HG03139 (cell line): ENCODE results near the gene PRSS50.

Experiments used
- ATAC-seq: cut with Tn5 transposase; IDR thresholded peaks from one replicate; pipeline ENCODE4 v1.9.1; 2021; ENCODE audit not compliant: unreplicated experiment

The PRSS50 gene

DNA sequence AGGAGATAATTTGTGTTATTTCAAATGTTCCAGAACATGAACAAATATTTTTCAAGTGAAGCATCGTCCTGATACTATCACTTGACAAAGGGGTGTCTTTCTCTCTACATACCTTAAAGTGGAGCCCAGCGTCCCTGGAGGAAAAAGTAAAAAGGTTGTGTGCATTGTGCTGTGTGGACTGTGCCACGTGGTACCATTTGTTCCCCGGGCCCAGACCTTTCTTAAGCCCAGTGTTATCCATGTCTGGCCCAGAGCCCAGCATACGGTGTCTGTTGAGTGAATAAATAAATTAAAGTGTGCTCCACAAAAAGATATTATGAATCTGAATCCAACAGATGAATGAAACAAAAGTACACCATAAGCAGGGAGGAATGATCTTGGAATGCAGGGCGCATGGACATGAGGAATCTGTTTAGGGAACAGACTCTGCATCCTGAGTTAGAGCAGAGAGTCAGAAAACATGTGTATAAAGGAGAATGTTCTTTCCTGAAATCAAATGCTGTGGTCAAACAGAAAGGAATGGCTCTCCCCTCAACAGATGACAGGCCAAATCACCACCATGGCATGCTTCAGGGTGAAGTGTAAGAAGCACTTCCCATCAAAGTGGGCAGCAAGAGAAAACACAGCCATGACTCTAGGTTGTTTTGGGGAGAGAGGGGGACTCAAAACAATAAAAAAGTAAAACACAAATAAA is 8.1 kb upstream of the PRSS50 start:
- ATAC-seq, result no peak

DNA sequence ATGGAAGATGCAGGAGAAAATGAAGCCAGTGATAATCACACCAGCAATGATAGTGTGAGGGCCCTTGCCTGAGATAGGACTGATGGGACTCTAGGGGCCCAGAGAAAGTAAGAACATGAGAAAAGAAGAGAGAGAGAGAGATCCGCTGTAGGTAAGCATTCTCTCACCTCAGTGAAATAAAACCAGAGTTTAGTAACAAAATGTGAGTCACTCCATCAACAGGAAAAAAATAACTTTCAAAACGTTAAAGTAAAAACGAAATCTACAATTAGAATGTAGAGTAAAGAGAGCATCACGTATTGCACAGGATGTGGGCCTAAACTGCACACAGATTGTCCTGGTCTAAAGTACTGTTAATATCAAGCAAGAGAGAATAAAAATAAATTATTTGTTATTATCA is 6.8 kb upstream of the PRSS50 start:
- no peak for ATAC-seq

DNA sequence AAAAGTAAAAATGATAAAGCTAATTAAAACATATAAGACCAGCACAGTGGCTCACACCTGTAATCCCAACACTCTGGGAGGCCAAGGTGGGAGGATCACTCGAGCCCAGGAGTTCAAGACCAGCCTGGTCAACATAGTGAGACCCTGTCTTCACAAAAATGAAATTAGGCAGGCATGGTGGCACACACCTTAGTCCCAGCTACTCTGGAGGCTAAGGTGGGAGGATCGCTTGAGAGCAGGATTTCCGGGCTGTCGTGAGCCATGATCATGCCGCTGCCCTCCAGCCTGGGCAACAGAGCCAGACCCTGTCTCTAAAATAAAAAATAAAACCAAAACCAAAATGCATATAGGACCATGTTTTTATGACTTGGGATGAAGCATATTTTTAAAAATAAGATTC is 4.8 kb upstream of the PRSS50 start:
- no peak for ATAC-seq

DNA sequence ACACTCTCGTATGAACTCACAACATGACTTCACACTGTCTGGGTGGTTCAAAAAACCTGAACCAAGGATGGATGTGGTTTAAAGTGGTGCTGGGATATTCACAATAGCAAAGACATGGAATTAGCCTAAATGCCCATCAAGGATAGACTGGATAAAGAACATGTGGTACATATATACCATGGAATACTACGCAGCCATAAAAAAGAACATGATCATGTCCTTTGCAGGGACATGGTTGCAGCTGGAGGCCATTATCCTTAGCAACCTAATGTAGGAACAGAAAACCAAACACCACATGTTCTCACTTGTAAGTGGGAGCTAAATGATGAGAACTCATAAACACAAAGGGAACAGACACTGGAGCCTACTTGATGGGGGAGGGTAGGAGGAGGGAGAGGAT is 3.3 kb upstream of the PRSS50 start:
- ATAC-seq, result no peak

DNA sequence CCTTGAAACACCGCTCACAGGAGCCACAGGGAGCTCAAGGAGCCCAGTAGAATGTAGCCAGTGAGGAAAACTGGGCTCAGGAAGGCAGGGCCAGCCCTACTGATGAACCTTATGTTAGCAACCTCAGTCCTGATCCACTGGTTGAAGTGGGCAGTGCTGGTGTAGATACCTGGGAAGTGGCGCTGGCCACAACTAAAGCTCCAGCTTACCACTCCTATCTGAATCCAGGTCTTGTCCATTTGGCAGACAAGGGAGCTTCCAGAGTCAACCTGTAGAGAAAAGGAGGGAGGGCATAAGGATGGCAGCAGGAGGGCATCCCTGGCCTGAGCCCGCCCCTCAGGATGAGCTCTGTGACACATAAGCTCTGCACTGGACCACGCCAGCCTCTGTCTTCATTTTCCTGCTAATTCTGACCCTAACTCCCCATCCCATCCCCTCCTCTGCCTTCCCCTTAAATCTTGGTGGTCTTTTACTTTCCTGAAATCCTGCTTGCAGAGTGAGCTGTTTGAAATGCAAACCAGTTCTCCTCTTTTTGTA is 2.1 kb upstream of the PRSS50 start:
- ATAC-seq, result no peak

DNA sequence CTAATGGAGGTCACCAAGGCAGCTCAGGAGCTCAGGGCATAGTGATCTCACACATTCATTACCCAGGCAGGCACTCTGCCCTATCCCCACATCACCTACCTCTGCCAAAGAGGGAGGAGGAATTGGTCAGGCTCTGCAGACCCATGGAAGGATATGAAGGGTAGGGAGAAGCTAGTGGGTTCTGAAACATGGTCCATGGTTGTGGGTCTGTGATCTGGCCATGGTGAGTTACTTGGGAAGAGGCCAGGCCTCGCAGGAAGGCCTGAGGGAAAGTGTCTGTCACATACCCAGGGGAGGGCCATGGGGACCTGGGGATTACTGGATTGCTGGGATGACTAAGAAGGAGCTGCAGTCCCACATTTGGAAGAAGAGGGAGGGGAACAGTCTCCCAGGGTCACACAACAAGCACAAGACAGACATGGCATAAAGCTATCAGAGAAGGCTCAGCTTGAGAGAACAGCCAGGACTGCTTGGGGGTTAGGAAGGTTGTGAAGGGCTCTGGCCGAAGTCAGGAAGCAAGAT is 1.4 kb upstream of the PRSS50 start:
- ATAC-seq, result no peak

DNA sequence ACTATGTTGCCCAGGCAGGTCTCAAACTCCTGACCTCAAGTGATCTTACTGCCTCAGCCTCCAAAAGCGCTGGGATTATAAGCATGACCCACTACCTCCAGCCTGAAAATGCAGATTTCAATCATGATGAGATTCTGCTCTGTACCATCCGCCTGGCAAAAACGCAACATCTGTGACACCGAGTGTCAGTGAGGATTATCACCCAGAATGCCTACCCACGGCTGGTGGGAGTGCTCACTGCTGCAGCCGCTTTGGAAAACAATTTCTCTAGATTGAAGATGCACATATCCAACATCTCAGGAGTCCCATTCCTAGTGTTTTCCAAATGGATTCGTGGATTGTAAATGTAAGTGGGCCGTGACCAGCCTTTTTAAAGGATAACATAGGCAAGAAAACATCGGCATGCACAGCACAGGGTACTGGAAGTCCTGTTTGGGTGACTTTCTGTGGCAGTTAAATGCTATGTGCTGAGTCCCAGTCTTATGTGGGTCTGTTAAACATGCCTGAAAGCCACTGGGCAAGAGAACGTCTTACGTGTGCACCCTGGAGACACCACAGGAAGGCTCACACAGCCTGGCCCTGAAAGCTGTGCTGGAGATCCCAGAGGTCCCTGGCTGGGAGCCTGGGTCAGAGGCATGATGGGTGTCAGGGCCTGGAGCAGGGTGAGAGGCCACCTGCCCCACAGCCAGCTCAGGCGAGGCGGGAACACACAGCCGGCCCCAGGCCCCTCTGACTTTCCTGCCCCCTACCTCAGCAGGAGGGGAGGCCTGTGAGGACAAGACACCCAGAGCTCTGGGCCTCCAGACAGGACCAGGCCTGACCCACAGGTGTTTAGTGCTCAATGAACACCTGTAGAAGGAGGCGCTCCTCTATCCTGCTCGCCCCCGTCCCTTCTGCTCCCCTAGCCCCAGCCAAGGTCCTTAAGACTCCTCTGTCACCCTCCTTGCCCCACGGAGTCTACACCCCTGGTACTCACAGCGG is 918 bp downstream of the PRSS50 start:
- ATAC-seq, result no peak

DNA sequence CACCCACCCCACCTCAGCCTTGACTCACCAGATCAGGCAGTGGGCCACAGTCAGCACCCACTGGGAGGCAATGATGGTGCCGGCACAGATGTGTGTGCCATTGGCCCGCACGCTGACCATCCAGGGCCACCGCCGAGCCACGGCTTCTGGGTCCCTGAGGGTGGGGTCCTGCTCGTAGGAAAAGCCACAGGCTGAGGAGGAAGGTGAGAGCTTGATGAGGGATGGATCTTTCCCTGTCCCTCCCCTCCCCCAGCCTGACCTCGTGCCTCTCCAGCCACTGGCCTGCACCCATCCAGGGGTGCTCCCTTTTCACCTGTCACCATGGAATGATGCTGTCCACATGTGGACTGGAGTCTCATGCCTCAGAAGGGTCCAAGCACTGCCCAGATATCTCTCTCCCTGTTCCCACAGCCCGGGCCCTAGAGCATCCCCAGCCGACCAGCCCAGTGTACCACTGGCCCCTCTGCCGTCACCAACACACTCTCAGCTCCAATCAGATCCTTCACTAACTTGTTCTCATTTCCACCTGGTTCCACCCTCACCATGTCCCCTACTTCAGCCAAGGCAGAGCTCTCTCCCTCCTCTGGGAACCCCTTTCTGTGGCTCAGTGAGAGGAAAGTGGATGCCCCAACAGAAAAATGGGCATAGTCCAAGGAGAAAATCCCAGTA is 2.0 kb downstream of the PRSS50 start:
- ATAC-seq, result no peak

DNA sequence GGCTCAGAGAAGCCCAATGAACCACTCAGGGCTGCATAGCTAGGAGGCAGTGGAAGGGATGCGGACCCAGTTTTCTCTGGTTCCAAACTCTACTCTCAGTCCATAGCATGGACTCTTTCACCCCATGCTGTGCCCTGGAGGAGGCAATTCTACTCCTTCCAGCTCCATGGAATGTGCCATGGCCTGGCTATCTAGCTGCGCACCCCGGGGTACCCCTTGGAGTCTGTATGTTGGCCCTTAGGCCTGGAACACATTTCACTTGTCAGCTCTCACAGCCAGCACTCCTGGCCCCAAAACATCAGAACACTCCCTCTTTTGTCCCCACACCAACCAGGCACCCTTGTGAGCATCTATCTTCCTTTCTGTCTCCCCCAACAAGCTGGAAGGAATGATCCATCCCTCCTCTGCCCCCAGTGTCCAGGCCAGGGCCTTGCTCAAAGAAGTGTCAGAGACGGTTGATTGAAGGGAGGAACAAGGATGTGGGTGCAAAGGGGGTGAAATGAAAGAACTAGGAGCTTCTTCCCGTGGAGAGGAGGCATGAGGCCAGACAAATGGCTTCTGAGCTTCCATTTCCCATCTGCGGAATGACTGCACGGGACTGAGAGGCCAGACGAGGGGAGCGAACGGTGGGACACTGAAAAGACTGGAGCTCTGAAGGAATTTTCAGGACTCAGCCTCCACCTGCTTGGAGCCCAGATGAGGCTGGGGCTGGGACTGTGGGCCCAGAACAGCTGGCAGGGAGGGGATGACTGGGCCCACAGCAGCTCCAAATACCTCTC is 2.8 kb downstream of the PRSS50 start:
- no peak for ATAC-seq

DNA sequence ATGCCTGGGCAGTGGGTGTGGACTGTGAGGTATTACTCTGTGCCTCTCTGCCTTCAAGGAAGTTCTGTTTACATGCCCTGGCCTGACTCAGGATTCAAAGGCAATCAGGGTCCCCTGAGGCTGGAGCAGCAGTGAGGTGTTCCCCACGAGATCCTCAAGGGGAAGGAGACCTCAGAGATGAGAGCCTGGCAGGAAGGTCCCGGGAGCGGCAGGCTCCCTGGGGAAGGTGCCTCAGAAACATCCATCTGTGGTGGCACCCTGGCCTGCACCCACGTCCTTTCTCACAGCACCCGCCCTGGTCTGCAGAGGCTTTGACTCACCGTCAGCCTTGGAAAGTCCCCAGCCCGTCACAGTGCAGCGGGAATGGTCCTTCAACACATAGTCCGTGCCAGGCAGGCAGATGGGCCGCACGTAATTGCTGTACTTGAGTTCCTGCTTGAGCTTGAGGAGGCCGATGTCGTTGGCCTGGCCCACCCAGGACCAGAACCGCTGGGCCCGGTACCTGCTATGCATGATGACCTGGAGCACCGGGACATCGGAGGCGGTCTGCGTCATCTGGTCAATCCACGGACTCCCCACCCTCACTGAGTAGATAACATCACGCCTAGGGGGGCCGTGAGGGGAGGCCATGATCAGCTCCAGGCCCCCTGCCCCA is 3.6 kb downstream of the PRSS50 start:
- ATAC-seq, result no peak

DNA sequence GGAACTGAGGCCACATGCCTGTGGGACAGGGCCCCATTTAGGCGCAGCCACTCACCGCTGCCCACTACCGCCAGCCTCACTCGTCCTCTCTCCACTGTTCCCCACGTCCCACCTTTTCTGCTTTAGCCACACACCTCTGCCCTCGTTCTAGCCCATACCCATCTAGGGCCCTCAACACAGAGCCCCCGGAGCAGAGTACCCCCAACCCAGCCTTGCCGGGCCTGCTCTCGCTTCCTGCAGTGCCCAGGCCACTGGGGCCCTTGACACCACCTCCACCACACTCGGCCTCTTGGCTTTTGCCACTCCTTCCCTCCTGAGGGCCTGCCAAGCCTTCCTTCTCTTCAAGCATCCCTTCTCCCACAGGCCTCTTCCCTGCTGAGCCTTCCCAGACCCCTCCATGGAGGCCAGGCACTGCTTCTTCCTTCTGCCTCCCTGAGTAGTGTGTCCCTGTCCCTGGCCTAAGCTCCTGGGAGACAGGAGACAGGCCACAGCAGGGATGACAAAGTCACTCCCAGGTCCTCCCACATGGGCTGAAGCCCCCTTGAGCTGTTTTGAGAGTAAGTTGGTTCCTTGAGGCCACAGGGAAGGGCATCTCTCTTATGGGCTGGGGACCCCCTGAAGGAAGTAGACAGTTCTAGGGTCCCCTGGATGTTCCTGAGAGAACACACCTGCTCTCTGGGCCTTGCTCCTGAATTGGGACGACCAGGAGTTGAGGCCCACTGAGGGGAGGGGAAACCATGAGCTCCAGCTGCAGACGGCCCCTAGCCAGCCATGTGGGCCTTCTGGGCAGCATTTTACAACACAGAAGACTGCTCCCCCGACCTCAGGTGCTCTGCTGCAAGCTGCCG is 4.4 kb downstream of the PRSS50 start:
- no peak for ATAC-seq

DNA sequence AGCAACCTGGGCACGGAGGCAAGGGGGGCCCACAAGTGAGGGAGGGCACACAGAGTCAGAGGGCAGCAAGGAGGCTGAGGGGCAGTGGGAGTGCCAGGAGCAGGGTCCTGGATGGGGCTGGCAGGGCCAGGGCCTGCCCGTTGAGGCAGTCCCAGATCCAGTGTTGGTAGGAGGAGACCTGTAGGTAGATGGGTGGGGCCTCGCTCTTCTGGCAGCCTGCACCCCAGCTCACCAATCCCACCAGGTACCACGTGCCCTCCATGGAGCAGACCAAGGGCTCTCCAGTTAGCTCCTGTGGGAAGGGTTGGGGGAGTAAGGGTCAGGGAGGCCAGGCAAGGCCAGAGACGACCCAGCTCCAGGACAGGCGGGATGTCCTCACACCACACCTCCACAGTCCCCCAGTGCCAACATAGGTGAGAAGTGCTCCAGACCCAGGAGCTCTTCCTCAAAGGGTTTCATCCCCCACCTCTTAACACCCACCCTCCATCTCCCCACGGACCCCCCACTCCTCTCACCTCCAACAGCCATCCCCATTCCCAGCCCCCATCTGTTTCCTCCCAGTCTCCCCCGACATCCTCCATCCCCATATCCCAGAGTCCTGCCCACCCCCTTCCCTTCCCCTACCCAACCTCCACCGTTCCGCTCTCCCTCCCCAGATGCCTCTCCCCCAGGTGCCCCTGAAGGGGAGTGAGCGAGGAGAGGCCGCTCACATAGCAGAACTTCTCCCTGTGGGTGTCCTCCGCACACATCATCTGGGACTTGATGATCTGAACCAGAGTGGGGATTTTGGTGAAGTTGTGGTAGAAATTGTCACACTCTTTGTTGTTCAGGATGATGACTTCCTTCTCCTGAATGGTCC is 5.2 kb downstream of the PRSS50 start:
- no peak for ATAC-seq

DNA sequence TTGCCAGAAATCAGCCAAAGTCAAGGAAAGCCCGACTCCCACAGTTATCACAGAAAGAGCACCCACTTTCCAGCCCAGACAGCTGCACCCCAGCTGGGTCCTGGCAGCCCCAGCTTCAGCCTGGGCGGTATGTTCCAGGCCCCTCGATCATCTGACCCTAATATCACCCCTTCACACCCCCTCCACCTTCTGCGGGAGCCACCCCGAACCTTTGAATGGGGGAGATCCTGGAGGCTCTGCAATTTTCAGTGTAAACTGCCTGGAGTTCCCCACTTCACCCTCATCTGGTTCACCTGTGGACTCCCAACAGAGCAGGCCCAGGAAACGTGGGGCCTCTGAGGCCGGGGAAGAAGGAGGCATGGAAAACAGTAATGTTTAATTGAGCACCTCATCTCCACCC is 5.9 kb downstream of the PRSS50 start:
- no peak for ATAC-seq

DNA sequence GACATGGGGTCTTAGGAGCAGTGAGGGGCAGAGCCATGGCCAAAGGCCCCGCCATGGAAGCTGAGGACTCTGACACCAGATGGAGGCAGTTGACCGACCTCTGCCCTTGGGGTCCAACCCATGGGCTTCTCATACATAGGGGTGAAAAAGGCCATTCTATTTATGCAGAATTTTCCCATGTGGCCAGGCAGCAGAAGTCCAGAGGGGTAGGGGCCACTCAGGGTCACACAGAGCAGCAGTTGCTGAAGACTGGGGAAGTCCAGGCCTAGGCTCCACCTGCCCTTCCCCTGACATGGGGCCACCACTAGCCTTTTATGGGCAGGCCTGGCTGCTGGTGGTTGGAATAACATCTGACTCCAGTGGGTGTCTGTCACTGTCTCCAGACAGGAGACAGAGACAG is 6.4 kb downstream of the PRSS50 start:
- ATAC-seq, result no peak

DNA sequence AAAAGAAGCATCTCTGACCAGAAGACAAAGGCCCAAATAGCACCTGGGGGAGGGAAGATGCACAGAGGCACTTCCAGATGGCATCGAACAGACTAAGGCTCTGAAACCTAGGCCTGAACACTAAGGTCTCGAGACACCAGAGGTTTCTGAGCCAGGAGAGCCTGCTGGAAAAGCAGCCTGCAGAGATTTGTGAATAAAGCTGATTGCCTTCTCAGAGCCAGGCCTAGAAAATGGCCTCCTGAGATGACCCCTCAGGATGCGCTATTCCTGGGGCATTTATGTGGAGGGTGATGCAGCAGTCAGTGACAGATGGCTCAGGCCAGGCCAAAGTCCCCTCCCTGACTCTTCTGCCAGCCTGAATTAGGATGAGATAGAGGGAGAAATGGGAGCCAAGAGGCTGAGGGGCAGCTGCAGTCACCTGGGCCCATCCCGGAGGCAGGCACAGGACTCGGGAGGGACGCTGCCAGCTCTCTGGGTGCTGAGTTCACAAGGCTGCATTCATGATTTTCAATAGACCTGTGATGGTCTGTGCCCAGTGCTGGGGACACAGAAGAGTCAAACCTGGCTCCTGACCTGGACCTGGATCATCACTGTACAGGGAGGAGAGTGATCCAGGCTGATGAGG is 6.9 kb downstream of the PRSS50 start:
- ATAC-seq, result no peak

DNA sequence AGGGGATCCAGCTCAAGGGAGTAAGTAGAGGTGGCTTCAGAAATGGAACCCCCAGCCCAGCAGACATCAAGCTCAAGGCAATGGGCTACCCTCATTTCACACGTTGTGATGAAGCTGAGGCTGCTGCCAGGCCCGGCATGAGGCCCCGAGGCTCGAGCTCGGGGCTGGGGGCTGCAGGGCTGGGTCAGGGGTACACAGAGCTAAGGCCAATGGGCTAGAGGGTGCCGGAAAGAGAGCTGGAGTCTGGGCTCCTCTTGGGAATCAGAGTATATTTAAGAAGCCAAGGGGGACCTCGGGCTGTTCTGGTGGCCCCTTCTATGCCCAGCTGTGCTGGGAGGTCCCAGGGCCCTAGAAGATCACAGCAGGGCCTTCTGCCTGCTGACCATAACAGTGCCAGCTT is 7.4 kb downstream of the PRSS50 start:
- ATAC-seq, result no peak

DNA sequence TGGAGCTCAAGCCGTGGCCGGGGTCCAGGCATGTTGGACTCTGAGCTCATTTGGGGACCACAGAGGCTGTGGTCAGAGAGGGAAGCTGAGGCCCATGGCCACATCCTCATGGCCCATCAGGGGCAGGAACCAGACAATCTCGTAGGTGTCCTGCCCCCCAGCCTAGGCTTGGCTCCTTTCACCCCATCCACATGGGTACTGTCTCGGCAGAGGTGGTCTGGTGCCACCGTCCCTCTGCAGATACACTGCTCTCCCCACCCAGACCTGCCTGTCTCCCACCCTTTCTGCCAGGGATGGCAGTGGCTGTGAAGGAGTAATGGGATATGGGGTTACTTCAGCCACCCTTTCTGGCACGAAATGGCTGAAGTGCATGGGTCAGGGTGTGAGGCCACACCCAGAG is 7.9 kb downstream of the PRSS50 start:
- ATAC-seq, result no peak

DNA sequence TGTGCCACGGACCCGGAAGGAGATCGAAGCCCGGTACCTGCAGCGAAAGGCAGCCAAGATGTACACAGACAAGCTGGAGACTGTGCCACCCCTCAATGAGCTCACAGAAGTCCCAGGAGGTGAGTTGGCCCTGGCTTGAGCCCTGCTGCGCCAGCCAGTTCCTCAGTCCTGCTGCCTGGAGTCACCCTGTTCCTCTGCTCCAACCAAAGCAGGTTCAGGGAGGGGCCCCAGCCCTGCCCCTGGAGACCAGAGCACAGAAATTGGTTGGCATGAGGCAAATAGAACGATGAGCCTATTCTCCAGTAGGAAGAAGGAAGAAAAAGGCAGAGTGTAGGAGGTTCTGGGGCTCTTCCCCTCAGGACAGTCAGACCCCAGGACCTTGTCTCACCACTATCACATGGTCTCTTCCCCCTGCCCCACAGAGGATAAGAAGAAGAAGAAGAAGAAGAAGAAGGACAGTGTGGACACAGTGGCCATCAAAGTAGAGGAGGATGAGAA is 8.5 kb downstream of the PRSS50 start:
- ATAC-seq, result no peak
